Osteoblast (primary cell): Measurements from ENCODE around the gene CDK18. TPM values are rescaled to one million over a fixed set of nuclear protein-coding genes. Genes with fewer than 3 reads are reported as not detected.

Source experiments
- DNase-seq: peaks from one replicate; pipeline ENCODE4 v3.0.0; 2011; ENCODE audit warnings: low spot score, mixed read lengths; ENCODE audit not compliant: insufficient read length; ENCODE audit errors: missing footprints
- H2AFZ ChIP-seq: 2 replicates; pipeline ENCODE4 v1.6.0; 2011; ENCODE audit warnings: mild to moderate bottlenecking, low read length
- H3K27ac ChIP-seq: 2 replicates; pipeline ENCODE4 v1.5.1; 2011; ENCODE audit warnings: mild to moderate bottlenecking, low read depth, low read length, moderate library complexity
- H3K27me3 ChIP-seq: 2 replicates; pipeline ENCODE4 v1.6.0; 2012; ENCODE audit warnings: mild to moderate bottlenecking, control low read depth, inconsistent platforms, low read length, moderate library complexity; ENCODE audit not compliant: insufficient read depth
- H3K36me3 ChIP-seq: 2 replicates; pipeline ENCODE4 v1.5.1; 2011; ENCODE audit warnings: mild to moderate bottlenecking, low read length, control low read depth, moderate library complexity; ENCODE audit not compliant: insufficient read depth
- H3K4me1 ChIP-seq: 2 replicates; pipeline ENCODE4 v1.5.1; 2011; ENCODE audit warnings: mild to moderate bottlenecking, low read length, control low read depth, moderate library complexity; ENCODE audit not compliant: insufficient read depth
- H3K4me2 ChIP-seq: 2 replicates; pipeline ENCODE4 v1.6.0; 2011; ENCODE audit warnings: mild to moderate bottlenecking, low read length; ENCODE audit not compliant: insufficient read depth
- H3K4me3 ChIP-seq: fragments of 200-600 bp; sonication (generic); 3 replicates; pipeline ENCODE4 v1.5.1; 2012; ENCODE audit warnings: mild to moderate bottlenecking, low read length, inconsistent platforms; ENCODE audit not compliant: insufficient read depth
- H3K79me2 ChIP-seq: 2 replicates; pipeline ENCODE4 v1.6.0; 2012; ENCODE audit warnings: mild to moderate bottlenecking, low read length, control low read depth, inconsistent platforms; ENCODE audit not compliant: insufficient read depth
- H3K9me3 ChIP-seq: 2 replicates; pipeline ENCODE4 v1.5.1; 2011; ENCODE audit warnings: low read depth, low read length, control low read depth
- H4K20me1 ChIP-seq: 2 replicates; pipeline ENCODE4 v1.6.0; 2012; ENCODE audit warnings: mild to moderate bottlenecking, low read length, control low read depth; ENCODE audit not compliant: insufficient read depth
- CTCF ChIP-seq: IDR thresholded peaks from 2 replicates; pipeline ENCODE4 v1.5.1; 2011; ENCODE audit warnings: mild to moderate bottlenecking, low read depth, low read length, moderate library complexity; ENCODE audit errors: extremely low read depth
- total RNA-seq: library from RNA; depleted of rRNA; stranded (reverse); fragments of >200 nt; gene quantifications from 2 replicates; pipeline ENCODE4 v1.2.3, GENCODE V29; 2012

The CDK18 gene
- total RNA-seq, 1 donor, result 0.72 TPM

DNA sequence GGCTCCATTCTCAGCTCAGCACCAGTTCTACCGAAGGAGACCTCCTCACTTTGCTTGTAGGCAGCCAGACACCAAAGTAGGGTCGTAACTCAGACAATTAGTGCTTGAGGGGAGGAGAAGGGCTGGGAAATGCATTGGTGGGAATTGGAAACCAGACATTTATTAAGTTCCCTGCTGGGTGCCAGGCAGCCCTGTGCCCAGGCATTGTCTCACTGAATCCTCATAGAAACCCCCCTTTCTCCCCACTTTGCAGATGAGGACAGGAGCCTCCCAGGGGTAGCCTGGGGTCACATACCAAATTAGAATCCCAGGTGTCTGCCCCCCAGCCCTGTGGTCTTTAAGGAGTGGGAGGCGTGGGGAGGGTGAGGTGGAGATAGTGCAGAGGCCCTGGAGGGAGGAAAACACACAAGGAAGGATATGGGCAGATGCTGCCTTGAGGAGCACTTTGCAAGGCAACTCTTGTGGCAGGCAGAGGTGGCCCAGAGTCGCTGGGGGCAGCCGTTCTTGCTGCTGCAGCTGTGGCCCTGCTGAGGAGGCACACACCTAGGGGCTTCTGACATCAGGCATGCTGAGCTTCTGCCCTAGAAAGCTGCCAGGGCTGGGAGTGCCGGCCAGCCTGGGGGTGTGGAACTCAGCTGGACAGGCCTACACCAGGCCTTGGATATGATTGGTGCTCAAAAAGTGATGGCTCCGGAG, 29.4 kb downstream of the CDK18 start:
- peak; percentile 58 for DNase-seq
- no peak overlapping the region for H3K4me3 ChIP-seq
- no peaks in the 10 kb centered on the region for H3K79me2 ChIP-seq
- H3K4me1 ChIP-seq, result peaks cover 3% of the 10 kb centered on the region
- H3K4me2 ChIP-seq, result no peak overlapping the region
- no peaks in the 10 kb centered on the region for H3K36me3 ChIP-seq
- H3K27me3 ChIP-seq, result peaks cover 12% of the 10 kb centered on the region
- H3K9me3 ChIP-seq, result no peaks in the 10 kb centered on the region
- TF ChIP-seq CTCF, result no peak
- no peaks in the 10 kb centered on the region for H4K20me1 ChIP-seq
- no peak overlapping the region for H3K27ac ChIP-seq
- no peak overlapping the region for H2AFZ ChIP-seq

GRCh38 chr1:205534444-205534985, 30.0 kb downstream of the CDK18 start:
- no peak overlapping the region for H3K4me3 ChIP-seq
- no peak overlapping the region for H3K4me2 ChIP-seq
- no peaks in the 10 kb centered on the region for H3K79me2 ChIP-seq
- no peak overlapping the region for H3K27ac ChIP-seq
- H2AFZ ChIP-seq, result no peak overlapping the region
- H3K36me3 ChIP-seq, result no peaks in the 10 kb centered on the region
- peaks cover 3% of the 10 kb centered on the region for H3K4me1 ChIP-seq
- DNase-seq, result peak; percentile 43
- peaks cover 13% of the 10 kb centered on the region for H3K27me3 ChIP-seq
- no peaks in the 10 kb centered on the region for H3K9me3 ChIP-seq
- TF ChIP-seq CTCF, result no peak
- no peaks in the 10 kb centered on the region for H4K20me1 ChIP-seq

DNA sequence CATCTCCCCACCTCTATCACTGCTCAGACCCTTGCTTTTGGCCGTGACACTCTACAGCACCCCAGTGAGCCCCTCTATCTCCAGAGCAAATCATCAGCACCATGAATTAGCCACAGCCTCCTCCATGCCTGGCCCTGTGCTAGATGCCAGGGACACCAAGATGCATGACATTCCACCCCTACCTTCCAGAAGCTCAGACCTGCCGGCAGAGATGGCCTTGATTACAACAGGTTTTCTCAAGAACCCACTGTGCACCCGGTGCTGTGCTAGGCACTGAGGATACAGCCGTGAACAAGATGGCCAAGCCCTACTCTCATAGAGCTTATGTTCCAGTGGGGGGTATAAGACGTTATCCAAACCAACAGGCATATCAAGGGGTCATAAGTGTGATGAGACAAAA, 30.6 kb downstream of the CDK18 start:
- Histone ChIP-seq H3K27me3 (peaks cover 11% of the 10 kb centered on the region), H3K4me1 (peaks cover 3% of the 10 kb centered on the region), H3K4me3 (no peak overlapping the region), H3K36me3 (no peaks in the 10 kb centered on the region), H3K27ac (no peak overlapping the region), H3K9me3 (no peaks in the 10 kb centered on the region), H4K20me1 (no peaks in the 10 kb centered on the region), H3K79me2 (no peaks in the 10 kb centered on the region), H3K4me2 (no peak overlapping the region), H2AFZ (no peak overlapping the region)
- no peak for TF ChIP-seq CTCF
- no peak for DNase-seq

GRCh38 chr1:205535866-205536758, 31.6 kb downstream of the CDK18 start:
- Histone ChIP-seq H3K27ac (no peak overlapping the region), H3K4me2 (no peak overlapping the region), H3K79me2 (no peaks in the 10 kb centered on the region), H3K9me3 (no peaks in the 10 kb centered on the region), H4K20me1 (no peaks in the 10 kb centered on the region), H2AFZ (no peak overlapping the region), H3K27me3 (peaks cover 14% of the 10 kb centered on the region), H3K4me3 (no peak overlapping the region), H3K36me3 (no peaks in the 10 kb centered on the region), H3K4me1 (peaks cover 3% of the 10 kb centered on the region)
- DNase-seq, result peak; percentile 44
- no peak for TF ChIP-seq CTCF
